GM10248 (cell line): ENCODE measurements around the gene SMURF2.

Experiments
- CTCF ChIA-PET: fragments of 300-600 bp; sonication (Branson Sonifier 250); formaldehyde crosslinking; extraction: SDS; loops from one replicate; lab custom pipeline; 2021; ENCODE audit warnings: antibody characterized with exemption; lab: Yijun Ruan, JAX
- POLR2A ChIA-PET: fragments of 350-650 bp; sonication (Branson Sonifier 250); formaldehyde crosslinking; extraction: SDS; loops from one replicate; lab custom pipeline; 2020; ENCODE audit warnings: antibody characterized with exemption; lab: Yijun Ruan, JAX
- DNase-seq: peaks from one replicate; pipeline ENCODE4 v3.0.0; 2012; ENCODE audit errors: extremely low spot score
- CTCF ChIP-seq: IDR thresholded peaks from 2 replicates; pipeline ENCODE4 v1.5.1; 2012; ENCODE audit warnings: mild to moderate bottlenecking, low read depth; ENCODE audit errors: extremely low read depth, missing control alignments, control extremely low read depth

The SMURF2 gene

GRCh38 chr17:64661976-64662773 lies at the start of gene SMURF2:
Gene SMURF2, minus strand, starts transcription at chr17:64662307. Its CDS starts 427 bp downstream, at chr17:64661880.
- ChIA-PET CTCF (interaction anchor here (1.0 to 1.2 kb wide), 2 partner anchors 13 to 257 kb away, joined by 3 to 5 read pairs; partner anchors contain the start of gene LRRC37A3), POLR2A (no interaction called here)
- peak; percentile 94 for DNase-seq
- no peak for TF ChIP-seq CTCF

- ChIA-PET CTCF (interaction anchor here (0.8 kb wide), 1 partner anchor 68 kb away, joined by 3 read pairs; no protein-coding TSS in a partner anchor), POLR2A (no interaction called here)
- DNase-seq = no peak
- no peak for TF ChIP-seq CTCF
These were observed 47.4 kb upstream of the SMURF2 start for GRCh38 chr17:64709481-64709880.

- ChIA-PET POLR2A (no interaction called here), CTCF (no interaction called here)
- no peak for TF ChIP-seq CTCF
- DNase-seq = no peak
These were observed 45.0 kb upstream of the SMURF2 start for GRCh38 chr17:64707050-64707591.

GRCh38 chr17:64706224-64707049 lies 44.3 kb upstream of the SMURF2 start:
- POLR2A ChIA-PET = no interaction called here
- no peak for DNase-seq
- TF ChIP-seq CTCF = no peak
- CTCF ChIA-PET = interaction anchor here (1.2 kb wide), 1 partner anchor 14 kb away, joined by 3 read pairs; no protein-coding TSS in a partner anchor

- CTCF ChIA-PET = no interaction called here
- POLR2A ChIA-PET = no interaction called here
- no peak for TF ChIP-seq CTCF
- DNase-seq = no peak
These were observed 40.7 kb upstream of the SMURF2 start for GRCh38 chr17:64702815-64703214.

- DNase-seq = no peak
- ChIA-PET POLR2A (no interaction called here), CTCF (no interaction called here)
- no peak for TF ChIP-seq CTCF
These were observed 36.6 kb upstream of the SMURF2 start for GRCh38 chr17:64698725-64699124.
